ENCODE results near the gene GPAT3. TPM values are rescaled to one million over a fixed set of nuclear protein-coding genes. Genes with fewer than 3 reads are reported as not detected.
"Not testable (repeated sequence)": the region's sequence is repeated elsewhere in the genome, so short reads cannot be mapped to it uniquely, and the experiment has no call there.

The GPAT3 gene
- 11.6 and 15.0 TPM in 2 replicates for polyA plus RNA-seq (2011; rRNA removed)
- 8.3 and 9.6 TPM in 2 replicates for polyA minus RNA-seq (2011; rRNA and poly(A)+ RNA removed)

GRCh38 chr4:83535520-83536361 is at the start of gene GPAT3:
Gene GPAT3 (plus strand): TSS chr4:83536108. CDS start chr4:83536623, 515 bp downstream.
- no peaks in the 10 kb centered on the region; the same call in 1 of the 2 replicates for H3K9me3 ChIP-seq (ENCODE audit: control insufficient read depth, insufficient read depth, low read length)
- CTCF ChIA-PET: interaction anchor here (1.0 kb wide), 1 partner anchor 44 kb away, joined by 3 read pairs; no protein-coding TSS in a partner anchor
- peaks cover 10% of the 10 kb centered on the region for H3K27me3 ChIP-seq (ENCODE audit: control insufficient read depth, insufficient read depth, low read length)
- POLR2A ChIA-PET: interaction anchor here (0.6 to 2.2 kb wide), 5 partner anchors 8 to 95 kb away, joined by 3 to 21 read pairs (median 6); no protein-coding TSS in a partner anchor
- peak within 1 kb of the TSS; percentile 89 for H3K4me3 ChIP-seq (ENCODE audit: low read depth, low read length)
- peak within 1 kb of the TSS; percentile 72 for H3K27ac ChIP-seq (ENCODE audit: low read depth, low read length)
- peak; percentile 65 for DNase-seq (ENCODE audit: low read depth, low spot score)
- TF ChIP-seq, protein P1, sequence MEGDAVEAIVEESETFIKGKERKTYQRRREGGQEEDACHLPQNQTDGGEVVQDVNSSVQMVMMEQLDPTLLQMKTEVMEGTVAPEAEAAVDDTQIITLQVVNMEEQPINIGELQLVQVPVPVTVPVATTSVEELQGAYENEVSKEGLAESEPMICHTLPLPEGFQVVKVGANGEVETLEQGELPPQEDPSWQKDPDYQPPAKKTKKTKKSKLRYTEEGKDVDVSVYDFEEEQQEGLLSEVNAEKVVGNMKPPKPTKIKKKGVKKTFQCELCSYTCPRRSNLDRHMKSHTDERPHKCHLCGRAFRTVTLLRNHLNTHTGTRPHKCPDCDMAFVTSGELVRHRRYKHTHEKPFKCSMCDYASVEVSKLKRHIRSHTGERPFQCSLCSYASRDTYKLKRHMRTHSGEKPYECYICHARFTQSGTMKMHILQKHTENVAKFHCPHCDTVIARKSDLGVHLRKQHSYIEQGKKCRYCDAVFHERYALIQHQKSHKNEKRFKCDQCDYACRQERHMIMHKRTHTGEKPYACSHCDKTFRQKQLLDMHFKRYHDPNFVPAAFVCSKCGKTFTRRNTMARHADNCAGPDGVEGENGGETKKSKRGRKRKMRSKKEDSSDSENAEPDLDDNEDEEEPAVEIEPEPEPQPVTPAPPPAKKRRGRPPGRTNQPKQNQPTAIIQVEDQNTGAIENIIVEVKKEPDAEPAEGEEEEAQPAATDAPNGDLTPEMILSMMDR (IDR thresholded peaks at IDR 0.05; ENCODE audit: low read depth, low read length): no peak

DNA sequence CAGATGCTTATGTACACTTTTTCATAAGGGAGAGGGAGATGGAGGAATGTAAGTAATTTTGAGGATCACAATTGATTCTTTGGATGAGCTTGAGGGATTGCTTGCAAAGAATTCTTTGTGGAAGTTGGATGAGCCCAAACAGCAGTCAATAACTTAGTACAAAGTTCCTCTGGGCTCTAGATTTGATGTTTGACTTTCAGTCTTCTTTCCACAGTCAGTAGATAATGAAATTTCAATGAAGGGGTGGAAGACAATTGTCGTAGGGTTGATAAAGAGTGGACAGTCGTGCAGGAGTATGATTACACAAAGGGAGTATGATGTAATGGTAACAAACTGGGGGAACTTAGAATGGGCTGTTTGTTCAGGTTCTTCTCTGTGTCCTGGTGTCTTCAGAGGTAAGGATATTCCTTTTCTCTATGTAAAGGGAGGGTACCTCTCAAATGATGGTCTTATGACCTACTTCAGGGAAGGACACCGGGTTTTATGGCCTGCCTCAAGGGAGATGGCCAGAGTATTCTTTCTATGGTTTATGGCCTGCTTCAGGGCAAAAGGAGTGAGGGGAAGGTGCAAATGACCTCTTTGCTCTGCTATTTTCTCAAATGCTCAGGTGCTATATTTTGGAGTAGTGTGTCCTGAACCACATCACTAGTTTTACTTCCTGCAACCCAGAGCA is 49.3 kb upstream of the GPAT3 start:
- TF ChIP-seq, protein P1 (IDR thresholded peaks at IDR 0.05; ENCODE audit: low read depth, low read length): no peak
- no peak overlapping the region for H3K27ac ChIP-seq (ENCODE audit: low read depth, low read length)
- H3K4me3 ChIP-seq (ENCODE audit: low read depth, low read length): no peak overlapping the region
- no peaks in the 10 kb centered on the region for H3K27me3 ChIP-seq (ENCODE audit: control insufficient read depth, insufficient read depth, low read length)
- no peaks in the 10 kb centered on the region for H3K9me3 ChIP-seq (ENCODE audit: control insufficient read depth, insufficient read depth, low read length)
- POLR2A ChIA-PET: no interaction called here
- DNase-seq (ENCODE audit: low read depth, low spot score): no peak
- CTCF ChIA-PET: no interaction called here

- DNase-seq (ENCODE audit: low read depth, low spot score): no peak
- Histone ChIP-seq H3K4me3 (ENCODE audit: low read depth, low read length) (no peak overlapping the region), H3K27ac (ENCODE audit: low read depth, low read length) (no peak overlapping the region), H3K9me3 (ENCODE audit: control insufficient read depth, insufficient read depth, low read length) (no peaks in the 10 kb centered on the region), H3K27me3 (ENCODE audit: control insufficient read depth, insufficient read depth, low read length) (no peaks in the 10 kb centered on the region)
- TF ChIP-seq, protein P1 (IDR thresholded peaks at IDR 0.05; ENCODE audit: low read depth, low read length): no peak
- CTCF ChIA-PET: interaction anchor here (0.8 to 4.7 kb wide), 5 partner anchors 10 to 153 kb away, joined by 3 to 55 read pairs (median 3); no protein-coding TSS in a partner anchor
- POLR2A ChIA-PET: no interaction called here
Observed at GRCh38 chr4:83489711-83490326, 46.1 kb upstream of the GPAT3 start.

DNA sequence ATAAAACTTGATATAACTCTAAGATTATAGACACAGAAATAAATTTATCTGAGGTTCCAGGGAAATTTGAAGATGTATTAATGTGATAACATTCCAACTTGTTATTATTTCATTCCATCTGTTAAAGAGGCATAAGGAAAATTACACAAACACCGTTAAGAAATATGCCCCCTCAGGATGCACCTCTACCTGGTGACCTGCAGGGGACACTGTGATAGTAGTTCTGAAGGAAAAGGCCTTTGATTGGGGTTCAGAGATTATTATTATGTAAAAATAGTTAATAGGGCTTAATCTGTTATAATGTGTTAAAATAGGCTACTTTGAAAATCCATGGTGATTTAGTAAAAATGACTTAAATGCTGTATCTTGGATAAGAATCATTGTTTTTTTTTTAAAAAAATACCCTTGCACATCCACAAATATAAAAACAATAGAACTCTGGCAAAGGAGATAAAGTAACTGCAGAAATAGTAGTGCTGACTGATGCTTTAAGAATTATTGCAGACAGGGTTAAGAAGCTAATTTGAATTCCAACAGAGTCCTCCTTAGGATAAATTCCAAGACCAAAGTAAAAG is 44.9 kb upstream of the GPAT3 start:
- Histone ChIP-seq H3K27me3 (ENCODE audit: control insufficient read depth, insufficient read depth, low read length) (no peaks in the 10 kb centered on the region), H3K27ac (ENCODE audit: low read depth, low read length) (no peak overlapping the region), H3K9me3 (ENCODE audit: control insufficient read depth, insufficient read depth, low read length) (no peaks in the 10 kb centered on the region; the same call in 1 of the 2 replicates), H3K4me3 (ENCODE audit: low read depth, low read length) (no peak overlapping the region)
- CTCF ChIA-PET: interaction anchor here (0.6 to 4.7 kb wide), 14 partner anchors 10 to 459 kb away, joined by 3 to 55 read pairs (median 3); partner anchors contain the start of gene GPAT3
- DNase-seq (ENCODE audit: low read depth, low spot score): no peak
- POLR2A ChIA-PET: no interaction called here
- TF ChIP-seq, protein P1 (IDR thresholded peaks at IDR 0.05; ENCODE audit: low read depth, low read length): peak; percentile 89

DNA sequence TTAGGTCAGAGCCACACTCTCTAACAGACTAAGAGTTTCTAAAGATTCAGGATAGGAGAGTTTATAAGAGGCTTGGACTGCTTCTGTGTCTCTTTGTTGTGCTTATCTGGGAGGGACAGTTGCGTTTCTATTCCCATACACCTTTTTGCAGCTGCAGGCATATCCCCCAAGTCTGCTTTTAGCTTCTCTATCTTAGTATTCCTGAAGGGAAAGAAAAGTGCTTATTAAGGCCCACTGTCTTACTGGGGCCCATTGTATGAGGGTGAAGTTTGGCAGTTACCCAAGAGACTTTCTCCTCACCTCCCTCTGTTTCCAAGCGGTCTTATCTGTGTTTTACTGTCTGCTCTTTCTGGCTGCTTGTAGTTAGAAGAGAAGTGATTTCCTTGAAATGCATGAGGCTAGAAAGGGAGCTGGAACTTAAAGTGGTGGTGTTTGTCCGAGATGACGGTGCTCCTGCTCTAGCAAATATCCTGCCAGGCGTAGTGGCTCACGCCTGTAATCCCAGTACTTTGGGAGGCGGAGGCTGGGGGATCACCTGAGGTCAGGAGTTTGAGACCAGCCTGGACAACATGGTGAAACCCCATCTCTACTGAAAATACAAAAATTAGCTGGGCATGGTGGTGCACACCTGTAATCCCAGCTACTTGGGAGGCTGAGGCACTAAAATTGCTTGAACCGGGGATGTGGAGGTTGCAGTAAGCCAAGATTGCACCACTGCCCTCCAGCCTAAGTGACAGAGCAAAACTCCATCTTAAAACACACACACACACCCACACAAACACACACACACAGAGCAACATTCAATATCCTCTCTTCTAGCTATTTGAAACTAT is 39.6 kb upstream of the GPAT3 start:
- H3K27ac ChIP-seq (ENCODE audit: low read depth, low read length); H3K9me3 ChIP-seq (ENCODE audit: control insufficient read depth, insufficient read depth, low read length); POLR2A ChIA-PET; DNase-seq (ENCODE audit: low read depth, low spot score); H3K4me3 ChIP-seq (ENCODE audit: low read depth, low read length); H3K27me3 ChIP-seq (ENCODE audit: control insufficient read depth, insufficient read depth, low read length): not testable (repeated sequence)
- CTCF ChIA-PET: interaction anchor here (1.4 to 1.6 kb wide), 2 partner anchors 13 to 149 kb away, joined by 5 read pairs; no protein-coding TSS in a partner anchor

All from AG04450 (cell line).